ENCODE data around the gene TSHZ2. TPM values are rescaled to one million over a fixed set of nuclear protein-coding genes. Genes with fewer than 3 reads are reported as not detected.

Gene TSHZ2
- total RNA-seq, 3 donors from 2014 or later (not counting 1 experiment from before 2014, with no cell fraction given): 1.8 to 1.9 TPM; not detected in 1

GRCh38 chr20:53032478-53032932, 60.3 kb downstream of the TSHZ2 start:
- no peaks in the 10 kb centered on the region for H3K4me1 Mint-ChIP-seq

GRCh38 chr20:53033176-53033575, 61.0 kb downstream of the TSHZ2 start:
- Mint-ChIP-seq H3K27ac (no peak overlapping the region), H3K9me3 (no peaks in the 10 kb centered on the region), H3K36me3 (no peaks in the 10 kb centered on the region), H3K4me3 (no peak overlapping the region), H3K4me1 (no peaks in the 10 kb centered on the region), H3K27me3 (ENCODE audit: low read depth in 2 of 2) (peaks cover 11 to 32% of the 10 kb centered on the region in 2 donors)
- no peaks in the 10 kb centered on the region for H3K36me3 ChIP-seq (ENCODE audit: control insufficient read depth, insufficient read depth, low read length)
- intact Hi-C loops (cut with micrococcal nuclease): no loop called here
- ATAC-seq: no peak
- TF ChIP-seq CTCF (IDR thresholded peaks at IDR 0.05): no peak
- no peak overlapping the region for H3K27ac ChIP-seq (ENCODE audit: low read length)
- H3K4me3 ChIP-seq (ENCODE audit: low read length): no peak overlapping the region
- H3K9me3 ChIP-seq (ENCODE audit: control insufficient read depth, insufficient read depth, low read length): no peaks in the 10 kb centered on the region
- DNase-seq: no peak
- 98% methylated on average over 4 of the region's 6 CpGs for WGBS (ENCODE audit: insufficient coverage)
- no peaks in the 10 kb centered on the region for H3K4me1 ChIP-seq (ENCODE audit: control insufficient read depth, insufficient read depth, low read length)
- H3K27me3 ChIP-seq (ENCODE audit: control insufficient read depth, insufficient read depth, low read length): no peaks in the 10 kb centered on the region

More at GRCh38 chr20:53032478-53032932, 60.3 kb downstream of the TSHZ2 start:
- ATAC-seq: no peak
- no peaks in the 10 kb centered on the region for H3K9me3 Mint-ChIP-seq
- TF ChIP-seq CTCF (IDR thresholded peaks at IDR 0.05): no peak
- no peak overlapping the region for H3K4me3 ChIP-seq (ENCODE audit: low read length)
- H3K4me3 Mint-ChIP-seq: no peak overlapping the region
- H3K27ac ChIP-seq (ENCODE audit: low read length): no peak overlapping the region
- intact Hi-C loops (cut with micrococcal nuclease): no loop called here
- H3K27me3 Mint-ChIP-seq (ENCODE audit: low read depth in 2 of 2): peaks cover 17 to 37% of the 10 kb centered on the region in 2 donors
- 77% methylated on average over 4 of the region's 5 CpGs for WGBS (ENCODE audit: insufficient coverage)
- no peaks in the 10 kb centered on the region for H3K4me1 ChIP-seq (ENCODE audit: control insufficient read depth, insufficient read depth, low read length)
- H3K36me3 Mint-ChIP-seq: no peaks in the 10 kb centered on the region
- no peak for DNase-seq
- no peaks in the 10 kb centered on the region for H3K9me3 ChIP-seq (ENCODE audit: control insufficient read depth, insufficient read depth, low read length)
- H3K27me3 ChIP-seq (ENCODE audit: control insufficient read depth, insufficient read depth, low read length): no peaks in the 10 kb centered on the region
- H3K36me3 ChIP-seq (ENCODE audit: control insufficient read depth, insufficient read depth, low read length): no peaks in the 10 kb centered on the region
- no peak overlapping the region for H3K27ac Mint-ChIP-seq

GRCh38 chr20:53034899-53035298, 62.7 kb downstream of the TSHZ2 start:
- no peak overlapping the region for H3K4me3 Mint-ChIP-seq
- intact Hi-C loops (cut with micrococcal nuclease): no loop called here

More at GRCh38 chr20:53034899-53035298, 62.7 kb downstream of the TSHZ2 start:
- 32% methylated on average over 3 of the region's 3 CpGs for WGBS (ENCODE audit: insufficient coverage)
- Mint-ChIP-seq H3K4me1 (no peaks in the 10 kb centered on the region), H3K27ac (no peak overlapping the region), H3K36me3 (no peaks in the 10 kb centered on the region), H3K27me3 (ENCODE audit: low read depth in 2 of 2) (peaks cover 9 to 22% of the 10 kb centered on the region in 2 donors), H3K9me3 (no peaks in the 10 kb centered on the region)
- Histone ChIP-seq H3K36me3 (ENCODE audit: control insufficient read depth, insufficient read depth, low read length) (no peaks in the 10 kb centered on the region), H3K4me3 (ENCODE audit: low read length) (no peak overlapping the region), H3K9me3 (ENCODE audit: control insufficient read depth, insufficient read depth, low read length) (no peaks in the 10 kb centered on the region), H3K27me3 (ENCODE audit: control insufficient read depth, insufficient read depth, low read length) (no peaks in the 10 kb centered on the region), H3K27ac (ENCODE audit: low read length) (no peak overlapping the region), H3K4me1 (ENCODE audit: control insufficient read depth, insufficient read depth, low read length) (no peaks in the 10 kb centered on the region)
- DNase-seq: peak in 1 of 2 donors; percentile 31
- no peak for TF ChIP-seq CTCF (IDR thresholded peaks at IDR 0.05)
- ATAC-seq: no peak
